ENCODE results near the gene QSOX2.

QSOX2 gene

DNA sequence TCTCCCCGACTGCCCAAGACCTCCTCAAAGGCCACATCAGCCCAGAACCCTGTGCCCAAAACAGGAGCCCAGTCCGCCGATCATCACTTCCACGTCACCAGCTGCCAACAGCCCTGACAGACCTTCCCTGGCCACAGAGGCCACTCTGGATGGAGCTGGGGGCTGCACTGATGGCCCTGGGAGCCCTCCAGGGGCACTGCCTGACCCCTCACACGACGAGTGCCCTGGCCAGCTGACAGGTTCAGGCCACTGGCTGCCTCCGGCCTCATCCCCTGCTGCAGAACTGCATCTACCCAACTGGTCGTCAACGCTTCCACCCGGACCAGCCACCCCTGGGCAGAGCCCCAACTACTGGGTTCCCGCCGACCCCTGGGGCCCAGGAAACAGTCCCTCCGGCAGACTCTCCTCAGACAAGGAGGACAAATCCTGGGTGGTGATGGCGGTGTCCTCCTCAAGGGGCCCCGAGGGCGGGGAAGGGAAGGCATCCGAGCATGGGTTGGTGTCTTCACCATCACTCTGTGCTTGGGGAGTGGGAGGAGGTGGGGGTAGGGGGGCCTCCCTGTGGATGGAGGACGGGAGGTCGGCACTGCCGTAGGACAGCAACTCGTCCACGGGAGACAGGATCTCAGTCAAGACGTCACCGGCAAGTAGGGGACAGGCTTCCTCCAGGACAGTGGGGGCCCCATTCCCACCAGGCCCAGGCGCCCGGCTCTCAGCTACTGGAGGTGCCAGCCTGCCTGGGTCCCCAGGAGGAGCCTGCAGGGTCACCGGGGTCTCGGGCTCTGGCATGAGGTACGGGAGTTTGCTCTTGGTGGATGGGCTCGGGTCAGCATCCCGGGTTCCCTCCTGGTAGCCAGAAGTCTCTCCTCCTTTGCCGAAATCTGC is 7.9 kb upstream of the QSOX2 start:
- H3K9ac ChIP-seq (ENCODE audit: low read length), result no peak overlapping the region
- H3K79me2 ChIP-seq (ENCODE audit: insufficient read depth, low read length), result no peaks in the 10 kb centered on the region
- H3F3A ChIP-seq (ENCODE audit: insufficient read depth, low read length), result no peaks in the 10 kb centered on the region
- no peak overlapping the region for H3K27ac ChIP-seq (ENCODE audit: low read depth, low read length, poor library complexity, severe bottlenecking)
- no peaks in the 10 kb centered on the region for H3K9me2 ChIP-seq (ENCODE audit: low read depth, low read length)
- no peak overlapping the region for H3K4me2 ChIP-seq (ENCODE audit: low read length)
- no peaks in the 10 kb centered on the region for H3K36me3 ChIP-seq (ENCODE audit: insufficient read depth, low read length)
- H2AFZ ChIP-seq (ENCODE audit: low read length), result no peak overlapping the region
- no peaks in the 10 kb centered on the region for H4K20me1 ChIP-seq (ENCODE audit: insufficient read depth, low read length)
- H3K27me3 ChIP-seq (ENCODE audit: insufficient read depth, low read length), result peaks cover 18% of the 10 kb centered on the region
- no peaks in the 10 kb centered on the region for H3K9me3 ChIP-seq (ENCODE audit: low read length)
- no peaks in the 10 kb centered on the region for H3K4me1 ChIP-seq (ENCODE audit: insufficient read depth, low read length, severe bottlenecking)
- no peak for TF ChIP-seq EZH2 (IDR thresholded peaks at IDR 0.05; ENCODE audit: borderline replicate concordance, low read length)
- TF ChIP-seq, protein P1, sequence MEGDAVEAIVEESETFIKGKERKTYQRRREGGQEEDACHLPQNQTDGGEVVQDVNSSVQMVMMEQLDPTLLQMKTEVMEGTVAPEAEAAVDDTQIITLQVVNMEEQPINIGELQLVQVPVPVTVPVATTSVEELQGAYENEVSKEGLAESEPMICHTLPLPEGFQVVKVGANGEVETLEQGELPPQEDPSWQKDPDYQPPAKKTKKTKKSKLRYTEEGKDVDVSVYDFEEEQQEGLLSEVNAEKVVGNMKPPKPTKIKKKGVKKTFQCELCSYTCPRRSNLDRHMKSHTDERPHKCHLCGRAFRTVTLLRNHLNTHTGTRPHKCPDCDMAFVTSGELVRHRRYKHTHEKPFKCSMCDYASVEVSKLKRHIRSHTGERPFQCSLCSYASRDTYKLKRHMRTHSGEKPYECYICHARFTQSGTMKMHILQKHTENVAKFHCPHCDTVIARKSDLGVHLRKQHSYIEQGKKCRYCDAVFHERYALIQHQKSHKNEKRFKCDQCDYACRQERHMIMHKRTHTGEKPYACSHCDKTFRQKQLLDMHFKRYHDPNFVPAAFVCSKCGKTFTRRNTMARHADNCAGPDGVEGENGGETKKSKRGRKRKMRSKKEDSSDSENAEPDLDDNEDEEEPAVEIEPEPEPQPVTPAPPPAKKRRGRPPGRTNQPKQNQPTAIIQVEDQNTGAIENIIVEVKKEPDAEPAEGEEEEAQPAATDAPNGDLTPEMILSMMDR (IDR thresholded peaks at IDR 0.05; ENCODE audit: low read length), result no peak
- H3K4me3 ChIP-seq (ENCODE audit: low read depth, low read length, poor library complexity, severe bottlenecking), result no peak overlapping the region

DNA sequence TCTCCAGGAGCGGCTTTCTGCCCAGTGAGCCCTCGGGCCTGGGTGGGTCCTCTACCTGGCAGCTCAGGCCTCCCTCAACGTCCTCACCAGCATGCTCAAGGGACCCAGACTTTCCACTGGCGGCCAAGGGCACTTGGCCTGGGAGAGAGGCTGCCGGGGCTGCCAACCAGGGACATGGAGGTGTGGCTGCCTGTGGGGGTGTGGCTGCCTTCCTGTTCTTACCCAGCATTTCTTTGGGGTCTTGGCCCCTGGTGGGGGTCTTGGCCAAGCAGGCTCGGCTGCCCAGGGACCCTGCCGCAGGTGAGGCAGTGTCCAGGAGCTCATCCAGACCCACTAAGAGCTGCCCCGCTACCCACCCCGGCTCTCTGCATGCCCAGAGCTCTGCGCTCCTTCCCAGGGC is 7.2 kb upstream of the QSOX2 start:
- H3F3A ChIP-seq (ENCODE audit: insufficient read depth, low read length), result no peaks in the 10 kb centered on the region
- no peak overlapping the region for H3K27ac ChIP-seq (ENCODE audit: low read depth, low read length, poor library complexity, severe bottlenecking)
- no peak overlapping the region for H3K4me2 ChIP-seq (ENCODE audit: low read length)
- no peak overlapping the region for H3K9ac ChIP-seq (ENCODE audit: low read length)
- no peaks in the 10 kb centered on the region for H3K79me2 ChIP-seq (ENCODE audit: insufficient read depth, low read length)
- no peak overlapping the region for H3K4me3 ChIP-seq (ENCODE audit: low read depth, low read length, poor library complexity, severe bottlenecking)
- no peaks in the 10 kb centered on the region for H3K4me1 ChIP-seq (ENCODE audit: insufficient read depth, low read length, severe bottlenecking)
- H2AFZ ChIP-seq (ENCODE audit: low read length), result no peak overlapping the region
- TF ChIP-seq, protein P1 (IDR thresholded peaks at IDR 0.05; ENCODE audit: low read length), result no peak
- TF ChIP-seq EZH2 (IDR thresholded peaks at IDR 0.05; ENCODE audit: borderline replicate concordance, low read length), result no peak
- H3K27me3 ChIP-seq (ENCODE audit: insufficient read depth, low read length), result peaks cover 18% of the 10 kb centered on the region
- no peaks in the 10 kb centered on the region for H3K9me2 ChIP-seq (ENCODE audit: low read depth, low read length)
- H3K36me3 ChIP-seq (ENCODE audit: insufficient read depth, low read length), result no peaks in the 10 kb centered on the region
- H4K20me1 ChIP-seq (ENCODE audit: insufficient read depth, low read length), result no peaks in the 10 kb centered on the region
- no peaks in the 10 kb centered on the region for H3K9me3 ChIP-seq (ENCODE audit: low read length)

DNA sequence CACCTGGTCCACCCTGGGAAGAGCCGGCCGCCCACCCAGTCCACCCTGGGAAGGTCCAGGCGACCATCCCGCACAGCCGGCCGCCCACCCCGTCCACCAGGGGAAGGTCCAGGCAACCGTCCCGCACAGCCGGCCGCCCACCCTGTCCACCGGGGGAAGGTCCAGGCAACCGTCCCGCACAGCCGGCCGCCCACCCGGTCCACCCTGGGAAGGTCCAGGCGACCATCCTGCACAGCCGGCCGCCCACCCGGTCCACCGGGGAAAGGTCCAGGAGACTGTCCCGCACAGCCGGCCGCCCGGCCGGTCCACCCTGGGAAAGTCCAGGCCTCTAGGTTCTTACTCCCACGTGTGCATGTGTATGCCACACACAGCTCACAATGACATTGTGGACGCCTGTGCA is 6.7 kb upstream of the QSOX2 start:
- no peak overlapping the region for H2AFZ ChIP-seq (ENCODE audit: low read length)
- no peak overlapping the region for H3K27ac ChIP-seq (ENCODE audit: low read depth, low read length, poor library complexity, severe bottlenecking)
- H3K9me3 ChIP-seq (ENCODE audit: low read length), result no peaks in the 10 kb centered on the region
- no peaks in the 10 kb centered on the region for H3F3A ChIP-seq (ENCODE audit: insufficient read depth, low read length)
- TF ChIP-seq, protein P1 (IDR thresholded peaks at IDR 0.05; ENCODE audit: low read length), result no peak
- TF ChIP-seq EZH2 (IDR thresholded peaks at IDR 0.05; ENCODE audit: borderline replicate concordance, low read length), result no peak
- peaks cover 18% of the 10 kb centered on the region for H3K27me3 ChIP-seq (ENCODE audit: insufficient read depth, low read length)
- H4K20me1 ChIP-seq (ENCODE audit: insufficient read depth, low read length), result no peaks in the 10 kb centered on the region
- no peaks in the 10 kb centered on the region for H3K4me1 ChIP-seq (ENCODE audit: insufficient read depth, low read length, severe bottlenecking)
- no peaks in the 10 kb centered on the region for H3K79me2 ChIP-seq (ENCODE audit: insufficient read depth, low read length)
- H3K4me2 ChIP-seq (ENCODE audit: low read length), result no peak overlapping the region
- H3K9me2 ChIP-seq (ENCODE audit: low read depth, low read length), result no peaks in the 10 kb centered on the region
- no peak overlapping the region for H3K9ac ChIP-seq (ENCODE audit: low read length)
- no peaks in the 10 kb centered on the region for H3K36me3 ChIP-seq (ENCODE audit: insufficient read depth, low read length)
- no peak overlapping the region for H3K4me3 ChIP-seq (ENCODE audit: low read depth, low read length, poor library complexity, severe bottlenecking)
